Activated naive CD4-positive, alpha-beta T cell (primary cell): Measurements from ENCODE around the gene AKT3.
"Not testable (repeated sequence)": the region's sequence is repeated elsewhere in the genome, so short reads cannot be mapped to it uniquely, and the experiment has no call there.

ENCODE experiments used
- DNase-seq, 4 experiments: peaks; one replicate each; lab custom pipeline; 2025; lab: John Stamatoyannopoulos, UW

AKT3 gene

GRCh38 chr1:243841507-243841906 lies 8.5 kb downstream of the AKT3 start:
- DNase-seq: no peak

DNA sequence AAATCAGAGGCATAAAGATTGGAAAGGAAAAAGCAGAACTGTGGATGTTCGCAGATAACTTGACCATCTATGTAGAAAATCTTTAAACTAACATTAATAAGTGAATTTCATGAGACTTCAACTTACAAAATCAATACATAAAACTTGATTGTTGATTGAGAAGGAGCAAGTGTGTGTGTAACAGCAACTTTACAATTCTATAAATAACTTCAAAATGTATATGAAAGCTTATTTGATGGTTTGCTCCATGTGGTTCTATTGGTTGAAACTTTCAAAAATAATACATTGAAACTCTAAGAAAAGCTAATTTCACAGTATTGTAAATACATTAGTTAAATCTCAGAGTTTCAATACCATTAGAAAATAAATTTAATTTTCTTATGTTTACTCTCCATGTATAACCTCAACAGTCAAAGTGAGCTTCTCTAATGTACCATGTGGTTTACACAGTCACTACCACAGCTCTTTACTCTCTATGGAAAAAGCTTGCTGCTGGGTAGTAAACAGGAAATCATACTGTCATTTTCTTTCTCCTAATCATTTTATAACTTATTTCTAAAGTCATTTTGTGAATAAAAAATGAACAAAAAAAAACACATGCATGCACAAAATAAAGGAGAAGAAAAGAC lies 12.0 kb downstream of the AKT3 start:
- DNase-seq: no peak

DNA sequence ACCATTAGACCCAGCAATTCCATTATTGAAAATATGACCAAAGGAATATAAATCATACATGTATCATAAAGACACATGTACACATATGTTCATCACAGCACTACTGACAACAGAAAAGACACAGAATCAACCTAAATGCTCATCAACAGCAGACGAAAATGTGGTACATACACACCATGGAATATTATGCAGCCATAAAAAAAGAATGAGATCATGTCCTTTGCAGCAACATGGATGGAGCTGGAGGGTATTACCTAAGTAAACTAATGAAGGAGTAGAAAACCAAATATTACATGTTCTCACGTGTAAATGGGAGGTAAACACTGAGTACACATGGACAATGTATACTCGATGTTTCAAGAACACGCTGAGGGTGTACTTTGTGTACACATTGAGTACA lies 15.9 kb downstream of the AKT3 start:
- DNase-seq: no peak

DNA sequence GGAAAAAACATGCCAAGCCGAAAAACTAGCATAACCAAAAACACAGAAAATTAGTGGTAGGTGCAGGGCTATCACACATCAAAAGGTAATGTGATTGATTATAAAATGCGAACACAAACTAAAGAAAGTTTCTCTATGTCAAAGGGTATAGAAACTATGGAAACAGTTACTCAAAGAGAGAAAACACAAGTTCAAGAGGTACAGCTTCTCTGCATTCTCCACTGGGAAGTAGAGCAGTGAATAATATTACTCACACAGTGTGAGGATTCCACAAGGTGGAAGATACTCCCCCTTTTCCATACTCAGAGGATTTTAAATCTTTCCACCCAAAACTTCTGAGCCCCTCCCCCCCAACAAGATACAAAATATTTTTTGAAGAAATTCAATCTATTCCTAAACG lies 18.6 kb downstream of the AKT3 start:
- DNase-seq: no peak

DNA sequence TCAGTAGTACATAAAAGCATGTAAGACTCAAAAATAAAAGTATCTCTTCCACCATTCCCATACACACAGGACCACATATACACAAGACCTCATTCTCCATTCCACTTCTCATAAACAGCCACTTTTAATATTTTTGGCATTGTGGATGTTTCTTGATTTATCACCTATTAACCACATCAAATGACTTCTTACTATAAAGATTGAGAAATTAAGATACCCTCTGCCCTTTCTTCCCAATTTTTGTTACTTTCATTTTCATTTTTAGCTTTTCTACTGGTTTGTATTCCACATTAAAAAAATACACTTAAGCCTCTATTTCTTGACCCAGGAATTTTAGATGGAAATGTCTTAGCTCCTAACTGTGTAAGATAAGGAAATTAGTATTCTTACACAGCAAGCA lies 22.8 kb downstream of the AKT3 start:
- no peak for DNase-seq

GRCh38 chr1:243824907-243825306 lies 25.1 kb downstream of the AKT3 start:
- DNase-seq: not testable (repeated sequence)

DNA sequence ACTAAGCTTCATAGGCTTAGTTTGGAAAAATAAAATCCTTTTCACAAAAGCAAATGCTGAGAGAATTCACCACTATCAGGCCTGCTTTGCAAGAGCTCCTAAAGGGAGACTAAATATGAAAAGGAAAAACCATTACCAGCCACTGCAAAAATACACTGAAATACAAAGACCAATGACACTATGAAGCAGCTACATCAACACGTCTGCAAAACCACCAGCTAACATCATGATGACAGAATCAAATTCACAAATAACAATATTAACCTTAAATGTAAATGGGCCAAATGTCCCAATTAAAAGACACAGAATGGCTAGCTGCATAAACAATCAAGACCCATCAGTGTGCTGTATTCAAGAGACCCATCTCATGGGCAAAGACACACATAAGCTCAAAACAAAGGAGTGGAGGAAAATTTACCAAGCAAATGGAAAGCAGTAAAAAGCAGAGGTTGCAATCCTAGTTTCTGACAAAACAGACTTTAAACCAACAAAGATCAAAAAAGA lies 28.8 kb downstream of the AKT3 start:
- no peak for DNase-seq

DNA sequence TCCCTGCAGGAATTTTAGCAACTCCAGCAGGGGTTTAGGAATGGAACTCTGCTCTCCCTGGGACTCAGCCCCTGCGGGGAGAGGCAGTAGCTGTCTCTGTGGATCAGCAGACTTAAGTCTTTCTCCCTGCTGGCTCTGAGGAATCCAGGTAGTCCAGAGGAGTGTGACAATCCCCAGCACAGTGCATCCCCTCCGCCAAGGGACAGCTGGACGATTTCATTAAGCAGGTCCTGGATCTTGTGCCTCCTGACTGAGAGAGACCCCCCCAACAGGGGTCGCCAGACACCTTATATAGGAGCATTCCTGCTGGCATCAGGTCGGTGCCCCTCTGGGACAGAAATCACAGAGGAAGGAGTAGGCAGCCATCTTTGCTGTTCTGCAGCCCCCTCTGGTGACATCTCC lies 30.6 kb downstream of the AKT3 start:
- no peak for DNase-seq

DNA sequence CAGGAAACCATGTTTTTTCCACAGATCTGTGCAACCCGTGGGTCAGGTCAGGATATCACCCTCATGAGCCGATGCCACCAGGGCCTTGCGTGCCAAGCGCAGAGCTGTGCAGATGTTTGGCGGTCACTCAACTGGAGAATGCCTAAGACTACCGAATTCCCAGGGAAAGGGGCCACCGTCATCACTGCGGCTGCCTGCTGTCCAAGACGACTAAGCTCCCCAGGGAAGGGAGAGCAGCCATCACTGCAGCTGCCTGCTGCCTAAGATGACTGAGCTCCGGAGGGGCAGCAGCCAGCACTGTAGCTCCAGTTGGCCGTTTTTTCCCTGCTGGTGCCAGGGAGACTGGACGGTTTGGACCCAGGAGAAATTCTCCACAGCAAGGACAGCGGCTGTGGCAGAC lies 31.1 kb downstream of the AKT3 start:
- DNase-seq: no peak

DNA sequence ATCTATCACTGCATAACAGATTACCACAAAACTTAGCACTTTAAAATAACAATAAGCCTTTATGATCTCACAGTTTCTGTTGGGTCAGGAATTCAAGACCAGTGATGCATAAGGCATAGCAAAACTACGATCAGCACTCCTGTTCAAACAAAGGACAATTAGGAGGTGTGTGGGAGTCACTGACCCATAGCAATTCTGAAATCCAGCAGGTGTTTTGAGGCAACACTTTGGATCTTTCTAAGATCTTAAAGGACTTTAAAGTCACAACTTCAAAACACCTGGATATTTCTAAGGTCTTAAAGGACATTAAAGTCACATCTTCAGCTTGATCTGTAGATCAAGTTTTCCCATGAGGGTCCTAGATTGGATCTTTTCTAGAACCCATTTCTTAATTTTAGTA lies 35.3 kb downstream of the AKT3 start:
- no peak for DNase-seq

DNA sequence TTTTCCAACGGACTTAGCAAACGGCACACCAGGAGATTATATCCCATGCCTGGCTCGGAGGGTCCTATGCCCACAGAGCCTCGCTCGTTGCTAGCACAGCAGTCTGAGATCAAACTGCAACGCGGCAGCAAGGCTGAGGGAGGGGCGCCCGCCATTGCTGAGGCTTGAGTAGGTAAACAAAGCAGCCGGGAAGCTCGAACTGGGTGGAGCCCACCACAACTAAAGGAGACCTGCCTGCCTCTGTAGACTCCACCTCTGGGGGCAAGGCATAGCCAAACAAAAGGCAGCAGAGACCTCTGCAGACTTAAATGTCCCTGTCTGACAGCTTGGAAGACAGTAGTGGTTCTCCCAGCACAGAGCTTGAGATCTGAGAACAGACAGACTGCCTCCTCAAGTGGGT lies 42.7 kb downstream of the AKT3 start:
- DNase-seq: peak in 2 of 4 experiments; percentile 4 to 35

DNA sequence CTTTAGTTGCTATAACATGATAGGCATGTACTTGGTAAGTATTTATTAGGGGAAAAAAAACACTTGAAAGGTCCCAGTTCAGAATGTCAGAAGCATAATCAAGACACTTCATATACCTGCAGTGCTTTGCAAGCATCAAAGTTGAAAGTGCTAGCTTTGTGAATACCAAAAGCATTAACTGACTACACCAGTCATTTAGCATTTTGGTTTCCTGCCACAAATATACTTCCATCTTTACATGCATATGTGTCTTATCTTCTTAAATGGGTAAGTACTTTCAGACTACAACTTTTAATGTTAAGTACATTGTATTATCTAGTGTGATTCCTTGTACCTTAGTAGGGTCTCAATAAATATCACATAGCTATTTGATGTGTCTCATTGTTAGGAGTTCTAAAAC lies 43.7 kb downstream of the AKT3 start:
- no peak for DNase-seq

DNA sequence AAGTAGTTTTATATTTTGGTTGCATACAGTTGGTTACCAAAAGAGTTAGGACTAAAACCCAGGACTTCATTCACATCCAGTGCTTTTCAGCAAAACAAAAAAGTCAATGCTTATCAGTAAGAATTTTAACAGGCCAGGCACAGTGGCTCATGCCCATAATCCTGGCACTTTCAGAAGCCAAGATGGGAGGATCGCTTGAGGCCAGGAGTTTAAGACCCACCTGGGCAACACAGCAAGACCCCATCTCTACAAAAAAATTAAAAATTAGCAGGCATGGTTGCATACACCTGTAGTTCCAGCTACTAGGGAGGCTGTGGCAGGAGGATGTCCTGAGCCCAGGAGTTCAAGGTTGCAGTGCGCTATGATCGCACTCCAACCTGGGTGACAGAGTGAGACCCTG lies 47.3 kb downstream of the AKT3 start:
- no peak for DNase-seq

DNA sequence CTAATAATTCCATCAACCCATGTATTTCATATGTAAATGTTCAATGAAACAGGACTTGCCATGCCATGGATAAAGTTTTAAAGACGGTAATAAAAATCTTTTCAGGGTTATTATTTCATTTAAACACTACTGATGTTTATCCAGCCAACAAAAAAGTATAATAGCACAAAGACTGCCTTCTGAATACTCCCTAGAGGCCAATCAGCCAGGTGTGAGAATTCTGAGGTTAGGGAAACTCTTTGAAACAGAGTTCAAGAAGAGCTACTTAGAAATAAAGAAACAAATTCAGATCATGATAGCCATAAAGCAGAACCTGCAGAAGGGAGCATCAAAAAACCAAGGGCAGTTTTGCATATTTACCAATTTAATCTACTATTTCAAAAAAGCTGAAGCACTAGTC lies 48.7 kb downstream of the AKT3 start:
- DNase-seq: no peak

GRCh38 chr1:243799908-243800307 lies 50.1 kb downstream of the AKT3 start:
- DNase-seq: no peak

- no peak for DNase-seq
Measured at GRCh38 chr1:243798726-243799125, 51.3 kb downstream of the AKT3 start.

- no peak for DNase-seq
Measured at GRCh38 chr1:243796016-243796415, 54.0 kb downstream of the AKT3 start.

DNA sequence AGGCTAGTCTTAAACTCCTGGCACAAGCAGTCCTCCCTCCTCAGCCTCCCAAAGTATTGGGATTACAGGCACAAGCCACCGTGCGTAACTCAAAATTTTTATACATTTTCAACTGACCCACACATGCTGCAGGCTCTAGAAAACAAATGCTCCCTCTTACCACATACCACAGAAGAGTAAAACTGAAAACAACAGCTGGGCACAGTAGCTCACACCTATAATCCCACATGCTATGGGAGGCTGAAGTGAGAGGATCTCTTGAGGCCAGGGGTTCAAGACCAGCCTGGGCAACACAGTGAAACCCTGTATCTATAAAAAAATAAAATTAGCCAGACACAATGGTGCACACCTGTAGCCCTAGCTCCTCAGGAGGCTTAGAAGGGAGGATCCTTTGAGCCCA lies 56.7 kb downstream of the AKT3 start:
- DNase-seq: no peak

DNA sequence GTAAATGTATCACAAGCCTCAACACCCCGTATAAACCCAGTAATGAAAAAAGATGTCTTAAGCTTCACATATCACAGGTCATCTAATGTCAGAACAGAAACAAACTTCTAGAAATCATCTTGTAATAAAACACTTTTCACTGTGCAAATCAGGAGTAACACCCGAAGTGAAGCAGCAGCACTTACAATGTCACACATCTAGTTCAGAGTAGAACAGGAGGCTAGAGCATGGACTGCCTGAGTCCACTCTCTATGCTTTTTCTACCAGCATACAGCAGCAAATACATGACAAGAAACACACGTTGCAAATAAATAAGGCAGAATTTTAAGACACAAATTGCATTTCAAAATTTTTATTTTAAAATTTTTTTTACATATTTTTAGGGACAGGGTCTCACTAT lies 57.2 kb downstream of the AKT3 start:
- DNase-seq: no peak

- no peak for DNase-seq
Measured at GRCh38 chr1:243792401-243792800, 57.6 kb downstream of the AKT3 start.

DNA sequence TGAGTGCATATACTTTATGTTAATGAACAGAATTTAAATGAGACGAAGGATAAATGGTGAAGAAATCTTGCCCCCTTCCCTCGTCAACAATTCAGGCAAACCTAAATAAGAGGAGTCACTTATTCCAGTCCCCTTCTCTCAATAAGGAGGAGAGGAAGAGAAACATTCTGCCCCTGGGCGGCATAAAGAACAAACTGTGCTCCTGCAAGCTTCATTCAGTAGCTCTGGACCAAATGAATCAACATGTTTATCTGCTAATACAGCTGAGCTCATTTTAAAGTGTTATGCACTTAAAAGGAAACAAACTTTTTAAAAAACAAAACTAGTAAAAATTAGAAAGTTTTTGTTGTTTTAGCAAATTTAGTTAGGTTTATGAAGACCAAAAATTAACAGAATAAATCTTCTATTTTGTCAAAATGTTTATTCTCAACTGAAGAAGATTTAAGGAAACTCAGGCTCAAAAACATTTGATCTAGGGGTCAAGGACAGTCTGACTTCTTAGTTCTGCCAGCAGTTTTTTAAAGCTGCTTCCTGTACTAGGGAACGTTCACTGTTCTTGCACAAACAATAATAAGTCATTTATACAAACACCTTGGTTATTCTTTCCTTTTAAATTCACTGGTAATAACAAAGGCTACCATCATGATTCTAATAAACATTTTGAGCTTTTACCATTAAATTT lies 58.3 kb downstream of the AKT3 start:
- DNase-seq: no peak

DNA sequence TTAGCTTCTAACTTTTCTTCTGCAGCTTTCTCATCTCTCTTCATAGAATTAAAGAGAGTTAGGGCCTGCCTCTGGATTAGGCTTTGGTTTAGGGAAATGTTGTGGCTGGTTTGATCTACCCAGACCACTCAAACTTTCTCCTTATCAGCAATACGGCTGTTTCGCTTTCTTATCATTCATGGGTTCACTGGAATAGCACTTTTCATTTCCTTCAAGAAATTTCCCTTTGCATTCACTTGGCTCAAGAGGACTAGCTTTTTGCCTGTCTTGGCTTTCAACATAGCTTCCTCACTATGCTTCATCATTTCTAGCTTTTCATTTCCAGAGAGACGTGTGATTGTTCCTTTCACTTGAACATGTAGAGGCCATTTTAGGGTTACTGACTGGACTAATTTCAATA lies 59.6 kb downstream of the AKT3 start:
- DNase-seq: no peak

DNA sequence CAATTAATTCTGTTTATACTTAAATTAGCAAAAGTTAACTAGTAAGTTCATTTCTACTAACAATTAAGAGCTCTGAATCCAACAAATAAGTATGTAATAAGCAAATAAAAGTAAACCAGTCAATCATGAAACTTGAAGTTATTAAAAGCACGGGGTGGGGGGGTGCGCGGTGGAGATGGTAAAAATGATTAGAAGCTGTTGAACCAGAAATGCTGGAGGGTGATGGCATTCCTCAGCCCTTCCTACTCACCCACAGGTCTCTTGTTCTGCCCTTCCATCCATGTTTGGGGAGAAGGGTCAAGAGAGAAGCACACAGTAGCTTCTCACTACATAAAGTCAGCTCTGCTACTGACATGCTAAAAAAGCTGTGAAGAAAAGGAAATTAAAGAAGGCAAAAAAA lies 63.5 kb downstream of the AKT3 start:
- DNase-seq: no peak

- no peak for DNase-seq
Measured at GRCh38 chr1:243784506-243784905, 65.5 kb downstream of the AKT3 start.
